Gastrocnemius medialis (tissue), 4 donors: ENCODE data around the gene GBA2. TPM values are rescaled to one million over a fixed set of nuclear protein-coding genes. Genes with fewer than 3 reads are reported as not detected.

ENCODE experiments used
- ATAC-seq, 2 donors: fragments of 150-250 bp; one replicate each; pipeline ENCODE4 v1.9.1; 2016
- DNase-seq, 2 donors: peaks; one replicate each; pipeline ENCODE4 v3.0.0-alpha.2; 2019
- H3K27ac ChIP-seq, 4 donors: fragments of 200-600 bp; sonication (generic); 1 replicate in 1 of 4; 2 replicates in 3 of 4; pipeline ENCODE4 v1.5.1; 2016 to 2018; ENCODE audit warnings: mild to moderate bottlenecking in 2 of 4, moderate library complexity in 1 of 4
- H3K27me3 ChIP-seq, 3 donors: fragments of 200-600 bp; sonication (generic) in 2 of 3; 1 replicate in 1 of 3; 2 replicates in 2 of 3; pipeline versions ENCODE4 v1.5.1 to v1.6.0; 2016 to 2019; ENCODE audit warnings: mild to moderate bottlenecking in 1 of 3, moderate library complexity in 1 of 3
- H3K36me3 ChIP-seq, 2 donors: fragments of 200-600 bp; sonication (generic) in 1 of 2; one replicate each; pipeline ENCODE4 v1.5.1; 2017 to 2018
- H3K4me1 ChIP-seq, 2 donors: fragments of 200-600 bp; sonication (generic) in 1 of 2; one replicate each; pipeline ENCODE4 v1.5.1; 2016 to 2017; ENCODE audit warnings: mild to moderate bottlenecking in 2 of 2
- H3K4me3 ChIP-seq, 4 donors: fragments of 200-600 bp; sonication (generic) in 3 of 4; 1 replicate in 1 of 4; 2 replicates in 3 of 4; pipeline ENCODE4 v1.5.1; 2016 to 2019; ENCODE audit warnings: mild to moderate bottlenecking in 2 of 4
- H3K9me3 ChIP-seq, 3 donors: fragments of 200-600 bp; sonication (generic) in 2 of 3; 1 replicate in 1 of 3; 2 replicates in 2 of 3; pipeline ENCODE4 v1.5.1; 2016 to 2019
- CTCF ChIP-seq, 5 experiments: fragments of 450-650 bp in 3 of 5; fragments of 200-600 bp in 2 of 5; sonication (generic) in 2 of 5; IDR thresholded peaks in 4 of 5; conservative IDR thresholded peaks in 1 of 5; 1 replicate in 4 of 5; 2 replicates in 1 of 5; pipeline ENCODE4 v1.5.1; 2016 to 2019; ENCODE audit warnings: antibody characterized with exemption in 5 of 5, mild to moderate bottlenecking in 3 of 5, moderate library complexity in 3 of 5
- POLR2A ChIP-seq, 2 donors: fragments of 450-650 bp; IDR thresholded peaks; one replicate each; pipeline ENCODE4 v1.6.1; 2017; ENCODE audit warnings: antibody characterized with exemption in 2 of 2, mild to moderate bottlenecking in 2 of 2, moderate library complexity in 2 of 2
- in situ Hi-C, 4 donors: fragments of 200-750 bp; cut with MboI; loops; one replicate each; pipeline versions ENCODE4 v1.15.0 to v1.8.0; 2017; ENCODE audit warnings: low sequenced_read_pairs in 4 of 4
- intact Hi-C: fragments of 100-400 bp; cut with DNase I; formaldehyde crosslinking; loops from one replicate; pipeline ENCODE4 v1.15.1; 2023; ENCODE audit warnings: low total_unique reads
- total RNA-seq, 4 donors: library from RNA; depleted of rRNA; stranded (reverse); fragments of >200 nt; gene quantifications; one replicate each; pipeline versions ENCODE4 v1.1.0 to v1.2.3, GENCODE V29; 2016

The GBA2 gene
- total RNA-seq, 4 donors from 2014 or later, result 47.3 to 63.2 (median 51.4) TPM

GRCh38 chr9:35771534-35771933 lies 22.5 kb upstream of the GBA2 start:
- Histone ChIP-seq H3K4me1 (peaks cover 29 to 41% of the 10 kb centered on the region in 2 donors), H3K4me3 (no peak overlapping the region), H3K27ac (peak overlapping the region; percentile 65 to 75 (median 68)), H3K9me3 (no peaks in the 10 kb centered on the region), H3K36me3 (no peaks in the 10 kb centered on the region), H3K27me3 (no peaks in the 10 kb centered on the region)
- no peak for TF ChIP-seq POLR2A (IDR thresholded peaks at IDR 0.05)
- TF ChIP-seq CTCF (IDR thresholded peaks at IDR 0.05 in 4 of 5, conservative IDR thresholded peaks at IDR 0.05 in 1 of 5), result no peak
- in situ Hi-C loops (no loop called here), intact Hi-C loops (no loop called here)
- DNase-seq (no peak), ATAC-seq (no peak)

- no peak for TF ChIP-seq CTCF (IDR thresholded peaks at IDR 0.05 in 4 of 5, conservative IDR thresholded peaks at IDR 0.05 in 1 of 5)
- no peak for TF ChIP-seq POLR2A (IDR thresholded peaks at IDR 0.05)
- Histone ChIP-seq H3K4me3 (no peak overlapping the region), H3K27me3 (no peaks in the 10 kb centered on the region), H3K4me1 (peaks cover 28 to 38% of the 10 kb centered on the region in 2 donors), H3K36me3 (no peaks in the 10 kb centered on the region), H3K9me3 (no peaks in the 10 kb centered on the region), H3K27ac (peak overlapping the region; percentile 65 to 75 (median 68))
- intact Hi-C loops, result no loop called here
- ATAC-seq, result peak; percentile 87 to 95
- DNase-seq, result peak in 1 of 2 donors; percentile 59
- in situ Hi-C loops, result no loop called here
Measured at GRCh38 chr9:35771075-35771433, 22.0 kb upstream of the GBA2 start.

- no peaks in the 10 kb centered on the region for H3K27me3 ChIP-seq
- intact Hi-C loops, result no loop called here
- no peaks in the 10 kb centered on the region for H3K36me3 ChIP-seq
- in situ Hi-C loops, result no loop called here
- H3K4me1 ChIP-seq, result peaks cover 22 to 26% of the 10 kb centered on the region in 2 donors
- TF ChIP-seq CTCF (IDR thresholded peaks at IDR 0.05 in 4 of 5, conservative IDR thresholded peaks at IDR 0.05 in 1 of 5), result no peak
- no peak for TF ChIP-seq POLR2A (IDR thresholded peaks at IDR 0.05)
- H3K27ac ChIP-seq, result no peak overlapping the region
- no peaks in the 10 kb centered on the region for H3K9me3 ChIP-seq
- no peak overlapping the region for H3K4me3 ChIP-seq
- DNase-seq, result no peak
- no peak for ATAC-seq
Measured at GRCh38 chr9:35769763-35770162, 20.7 kb upstream of the GBA2 start.

- TF ChIP-seq CTCF (IDR thresholded peaks at IDR 0.05 in 4 of 5, conservative IDR thresholded peaks at IDR 0.05 in 1 of 5), result no peak
- no peak for TF ChIP-seq POLR2A (IDR thresholded peaks at IDR 0.05)
- ATAC-seq (no peak), DNase-seq (no peak)
- H3K4me1 ChIP-seq, result peaks cover 21 to 26% of the 10 kb centered on the region in 2 donors
- intact Hi-C loops (no loop called here), in situ Hi-C loops (no loop called here)
- no peak overlapping the region for H3K4me3 ChIP-seq
- H3K27ac ChIP-seq, result no peak overlapping the region
- H3K27me3 ChIP-seq, result no peaks in the 10 kb centered on the region
- no peaks in the 10 kb centered on the region for H3K9me3 ChIP-seq
- H3K36me3 ChIP-seq, result no peaks in the 10 kb centered on the region
Measured at GRCh38 chr9:35767458-35767857, 18.4 kb upstream of the GBA2 start.

- intact Hi-C loops, result no loop called here
- in situ Hi-C loops, result no loop called here
- peaks cover 17 to 25% of the 10 kb centered on the region in 2 donors for H3K4me1 ChIP-seq
- TF ChIP-seq POLR2A (IDR thresholded peaks at IDR 0.05) (no peak), CTCF (IDR thresholded peaks at IDR 0.05 in 4 of 5, conservative IDR thresholded peaks at IDR 0.05 in 1 of 5) (no peak)
- no peaks in the 10 kb centered on the region for H3K9me3 ChIP-seq
- no peak overlapping the region for H3K4me3 ChIP-seq
- H3K27me3 ChIP-seq, result no peaks in the 10 kb centered on the region
- H3K36me3 ChIP-seq, result no peaks in the 10 kb centered on the region
- no peak overlapping the region for H3K27ac ChIP-seq
- DNase-seq (no peak), ATAC-seq (no peak)
Measured at GRCh38 chr9:35766997-35767396, 18.0 kb upstream of the GBA2 start.
